K562 (cell line): ENCODE data around the gene ARHGEF38. TPM values are rescaled to one million over a fixed set of nuclear protein-coding genes. Genes with fewer than 3 reads are reported as not detected.

Experiments used
- ATF1 ChIP-seq, 2 experiments: fragments of 450-650 bp in 1 of 2; IDR thresholded peaks; 2 replicates each; pipeline ENCODE4 v1.6.1; 2016; ENCODE audit warnings: missing compliant biosample characterization in 1 of 2, missing genetic modification characterization in 1 of 2
- CCNT2 ChIP-seq: IDR thresholded peaks from 2 replicates; pipeline ENCODE4 v1.6.1; 2011; ENCODE audit warnings: borderline replicate concordance, low read depth, mild to moderate bottlenecking, moderate library complexity, mixed read lengths, low read length; ENCODE audit not compliant: insufficient read length; ENCODE audit errors: extremely low read depth
- ESRRA ChIP-seq: fragments of 450-650 bp; IDR thresholded peaks from 2 replicates; pipeline ENCODE4 v1.6.1; 2014; ENCODE audit warnings: low read depth, mild to moderate bottlenecking, moderate library complexity, borderline replicate concordance
- HOXB6 ChIP-seq: fragments of 250-450 bp; sonication (Bioruptor Pico); IDR thresholded peaks from 2 replicates; pipeline ENCODE4 v1.5.1; 2022; ENCODE audit warnings: mild to moderate bottlenecking, borderline replicate concordance
- KDM4B ChIP-seq, 2 experiments: fragments of 450-650 bp in 1 of 2; sonication (generic) in 1 of 2; IDR thresholded peaks; 2 replicates each; pipeline ENCODE4 v1.6.1; 2016 to 2017; ENCODE audit warnings: borderline replicate concordance in 2 of 2, antibody characterized with exemption in 1 of 2, low read depth in 1 of 2, mild to moderate bottlenecking in 1 of 2
- NCOR1 ChIP-seq: fragments of 450-650 bp; IDR thresholded peaks from 2 replicates; pipeline ENCODE4 v1.6.1; 2016; ENCODE audit warnings: mild to moderate bottlenecking, moderate library complexity
- PTRF ChIP-seq: fragments of 450-650 bp; IDR thresholded peaks from 2 replicates; pipeline ENCODE4 v1.6.1; 2016; ENCODE audit warnings: mild to moderate bottlenecking, missing genetic modification characterization, missing compliant biosample characterization
- RAD21 ChIP-seq, 2 experiments: fragments of 250-450 bp in 1 of 2; fragments of 450-650 bp in 1 of 2; sonication (Bioruptor Pico) in 1 of 2; formaldehyde crosslinking in 1 of 2; IDR thresholded peaks in 1 of 2; conservative IDR thresholded peaks in 1 of 2; 2 replicates each; pipeline versions ENCODE4 v1.4.0 to v1.8.0; 2020 to 2022; ENCODE audit warnings: mild to moderate bottlenecking in 2 of 2, moderate library complexity in 1 of 2
- TAL1 ChIP-seq: fragments of 450-650 bp; IDR thresholded peaks from 2 replicates; pipeline ENCODE4 v1.6.1; 2016; ENCODE audit warnings: mild to moderate bottlenecking
- TARDBP ChIP-seq: fragments of 450-650 bp; IDR thresholded peaks from 2 replicates; pipeline ENCODE4 v1.6.1; 2016
- ZKSCAN3 ChIP-seq: fragments of 250-450 bp; sonication (Bioruptor Pico); IDR thresholded peaks from 2 replicates; pipeline ENCODE4 v1.4.0; 2020
- ZNF41 ChIP-seq: fragments of 250-450 bp; sonication (Bioruptor Pico); conservative IDR thresholded peaks from 2 replicates; pipeline ENCODE4 v1.4.0; 2020; ENCODE audit warnings: mild to moderate bottlenecking
- ZNF444 ChIP-seq: fragments of 250-450 bp; sonication (Bioruptor Pico); IDR thresholded peaks from 2 replicates; pipeline ENCODE4 v1.4.0; 2020; ENCODE audit warnings: mild to moderate bottlenecking, moderate library complexity
- ZNF507 ChIP-seq: conservative IDR thresholded peaks from 2 replicates; pipeline ENCODE4 v1.6.1; 2017; ENCODE audit warnings: missing genetic modification characterization, missing compliant biosample characterization
- ZNF707 ChIP-seq: fragments of 250-450 bp; sonication (Bioruptor Pico); conservative IDR thresholded peaks from 2 replicates; pipeline ENCODE4 v1.8.0; 2022; ENCODE audit warnings: inconsistent platforms, mild to moderate bottlenecking, moderate library complexity
- polyA plus RNA-seq, 8 experiments: library from polyadenylated mRNA; depleted of rRNA in 4 of 8; stranded (reverse) in 5 of 8; unstranded in 3 of 8; fragments of >200 nt; fragmentation: Nextera tagmentation in 2 of 8; fragmentation: Illumina TruSeq in 1 of 8; extraction: Ambion mirVana in 2 of 8; extraction: Trizol in 1 of 8; gene quantifications; 2 replicates each; pipeline versions ENCODE4 v1.2.1 to v1.2.3, GENCODE V29; 2011 to 2014; ENCODE audit warnings: inconsistent platforms in 1 of 8, missing spikeins in 1 of 8
- total RNA-seq, 7 experiments: library from RNA; depleted of rRNA in 6 of 7; stranded (reverse); fragments of >200 nt in 6 of 7; fragmentation: Illumina TruSeq in 2 of 7; extraction: Trizol in 2 of 7; gene quantifications; 2 replicates each; pipeline versions ENCODE4 v1.2.1 to v1.2.3, GENCODE V29; 2011 to 2021; ENCODE audit warnings: low replicate concordance in 1 of 7
- TF ChIP-seq, protein P1 (sequence below): fragments of 250-450 bp; sonication (Bioruptor Pico); IDR thresholded peaks from 2 replicates; pipeline ENCODE4 v1.4.0; 2020
- TF ChIP-seq, protein P2 (sequence below): sonication (generic); formaldehyde crosslinking; IDR thresholded peaks from 2 replicates; pipeline ENCODE4 v1.8.1; 2022; ENCODE audit warnings: missing genetic modification reagents
- TF ChIP-seq, protein P3 (sequence below): fragments of 250-450 bp; sonication (Bioruptor Pico); IDR thresholded peaks from 2 replicates; pipeline ENCODE4 v1.8.0; 2022; ENCODE audit warnings: inconsistent platforms, mild to moderate bottlenecking, moderate library complexity, borderline replicate concordance

Gene ARHGEF38
- total and polyA plus RNA-seq, 9 of the 15 experiments (the other 6 are each of a cell fraction or from before 2014, with no cell fraction given) = 0.17 TPM; not detected in 8

DNA sequence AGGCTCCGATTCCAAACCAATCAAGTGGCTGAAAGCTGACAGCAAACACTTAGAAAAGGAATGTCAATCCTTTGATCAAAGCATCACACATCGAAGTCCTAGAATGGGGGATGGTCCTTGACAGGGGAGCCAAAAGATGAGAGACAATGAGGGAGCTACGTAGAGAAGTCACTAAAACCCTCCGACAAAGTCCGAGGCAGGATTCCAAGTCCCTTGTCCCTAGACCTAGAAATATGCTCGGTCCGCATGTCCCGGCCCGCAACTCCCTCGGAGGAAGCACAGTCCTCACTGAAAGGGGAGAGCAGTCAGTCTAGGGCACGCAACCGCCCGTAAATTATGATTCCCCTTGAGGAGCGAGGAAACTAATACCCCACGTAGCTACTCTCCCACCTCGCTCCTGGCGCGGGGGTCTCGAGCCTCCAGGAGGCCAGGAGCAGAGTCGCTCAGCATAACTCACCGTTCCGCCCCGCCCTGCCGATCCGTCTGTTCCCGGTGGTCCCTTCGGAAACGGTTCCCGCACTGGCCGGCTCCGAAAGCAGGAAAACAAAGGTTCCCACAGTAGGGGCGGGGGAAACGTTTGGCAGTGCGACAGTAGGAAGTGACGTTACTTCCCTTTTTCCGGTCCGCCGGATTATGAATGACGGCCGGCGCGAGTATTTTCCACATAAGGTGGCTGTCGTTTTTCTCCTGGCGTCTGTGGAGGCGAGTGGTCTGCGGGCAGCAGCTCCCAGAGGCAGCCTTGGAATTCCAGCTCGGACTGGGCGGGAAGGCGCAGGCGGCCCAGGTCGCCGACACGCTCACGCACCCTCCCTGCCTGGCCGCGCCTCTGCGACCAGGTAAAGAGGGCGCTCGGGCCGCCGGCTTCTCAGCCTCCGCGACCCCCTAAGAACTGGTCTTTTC is 156.0 kb downstream of the ARHGEF38 start, which contains the start of the genes GSTCD and INTS12 (continued):
- TF ChIP-seq, protein P1, sequence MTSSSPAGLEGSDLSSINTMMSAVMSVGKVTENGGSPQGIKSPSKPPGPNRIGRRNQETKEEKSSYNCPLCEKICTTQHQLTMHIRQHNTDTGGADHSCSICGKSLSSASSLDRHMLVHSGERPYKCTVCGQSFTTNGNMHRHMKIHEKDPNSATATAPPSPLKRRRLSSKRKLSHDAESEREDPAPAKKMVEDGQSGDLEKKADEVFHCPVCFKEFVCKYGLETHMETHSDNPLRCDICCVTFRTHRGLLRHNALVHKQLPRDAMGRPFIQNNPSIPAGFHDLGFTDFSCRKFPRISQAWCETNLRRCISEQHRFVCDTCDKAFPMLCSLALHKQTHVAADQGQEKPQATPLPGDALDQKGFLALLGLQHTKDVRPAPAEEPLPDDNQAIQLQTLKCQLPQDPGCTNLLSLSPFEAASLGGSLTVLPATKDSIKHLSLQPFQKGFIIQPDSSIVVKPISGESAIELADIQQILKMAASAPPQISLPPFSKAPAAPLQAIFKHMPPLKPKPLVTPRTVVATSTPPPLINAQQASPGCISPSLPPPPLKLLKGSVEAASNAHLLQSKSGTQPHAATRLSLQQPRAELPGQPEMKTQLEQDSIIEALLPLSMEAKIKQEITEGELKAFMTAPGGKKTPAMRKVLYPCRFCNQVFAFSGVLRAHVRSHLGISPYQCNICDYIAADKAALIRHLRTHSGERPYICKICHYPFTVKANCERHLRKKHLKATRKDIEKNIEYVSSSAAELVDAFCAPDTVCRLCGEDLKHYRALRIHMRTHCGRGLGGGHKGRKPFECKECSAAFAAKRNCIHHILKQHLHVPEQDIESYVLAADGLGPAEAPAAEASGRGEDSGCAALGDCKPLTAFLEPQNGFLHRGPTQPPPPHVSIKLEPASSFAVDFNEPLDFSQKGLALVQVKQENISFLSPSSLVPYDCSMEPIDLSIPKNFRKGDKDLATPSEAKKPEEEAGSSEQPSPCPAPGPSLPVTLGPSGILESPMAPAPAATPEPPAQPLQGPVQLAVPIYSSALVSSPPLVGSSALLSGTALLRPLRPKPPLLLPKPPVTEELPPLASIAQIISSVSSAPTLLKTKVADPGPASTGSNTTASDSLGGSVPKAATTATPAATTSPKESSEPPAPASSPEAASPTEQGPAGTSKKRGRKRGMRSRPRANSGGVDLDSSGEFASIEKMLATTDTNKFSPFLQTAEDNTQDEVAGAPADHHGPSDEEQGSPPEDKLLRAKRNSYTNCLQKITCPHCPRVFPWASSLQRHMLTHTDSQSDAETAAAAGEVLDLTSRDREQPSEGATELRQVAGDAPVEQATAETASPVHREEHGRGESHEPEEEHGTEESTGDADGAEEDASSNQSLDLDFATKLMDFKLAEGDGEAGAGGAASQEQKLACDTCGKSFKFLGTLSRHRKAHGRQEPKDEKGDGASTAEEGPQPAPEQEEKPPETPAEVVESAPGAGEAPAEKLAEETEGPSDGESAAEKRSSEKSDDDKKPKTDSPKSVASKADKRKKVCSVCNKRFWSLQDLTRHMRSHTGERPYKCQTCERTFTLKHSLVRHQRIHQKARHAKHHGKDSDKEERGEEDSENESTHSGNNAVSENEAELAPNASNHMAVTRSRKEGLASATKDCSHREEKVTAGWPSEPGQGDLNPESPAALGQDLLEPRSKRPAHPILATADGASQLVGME (CRISPR knock-in tag) = peak; percentile 50; the same call in 1 of the 2 replicates
- peak; percentile 27 for TF ChIP-seq CCNT2
- TF ChIP-seq PTRF (tag) = no peak
- peak; percentile 65 for TF ChIP-seq NCOR1
- TF ChIP-seq RAD21 (CRISPR knock-in tag; conservative IDR thresholded peaks at IDR 0.05 in 1 of 2, IDR thresholded peaks at IDR 0.05 in 1 of 2) = no peak
- TF ChIP-seq ESRRA = peak; percentile 63; the same call in 1 of the 2 replicates
- TF ChIP-seq ZKSCAN3 (CRISPR knock-in tag) = no peak
- no peak for TF ChIP-seq ZNF507 (tag)
- no peak for TF ChIP-seq ZNF41 (CRISPR knock-in tag)
- TF ChIP-seq ZNF707 = peak; percentile 57; the same call in 1 of the 2 replicates
- 0 out of 2 replicates have a peak, but pooled peaks have one; percentile 29 for TF ChIP-seq TAL1
- TF ChIP-seq ATF1 (CRISPR knock-in tag; IDR thresholded peaks at IDR 0.05) = peak; percentile 42; the same call in 1 of the 2 replicates
- TF ChIP-seq ATF1 (tag; IDR thresholded peaks at IDR 0.05) = peak; percentile 97
- no peak for TF ChIP-seq ZNF444
- TF ChIP-seq, protein P2, sequence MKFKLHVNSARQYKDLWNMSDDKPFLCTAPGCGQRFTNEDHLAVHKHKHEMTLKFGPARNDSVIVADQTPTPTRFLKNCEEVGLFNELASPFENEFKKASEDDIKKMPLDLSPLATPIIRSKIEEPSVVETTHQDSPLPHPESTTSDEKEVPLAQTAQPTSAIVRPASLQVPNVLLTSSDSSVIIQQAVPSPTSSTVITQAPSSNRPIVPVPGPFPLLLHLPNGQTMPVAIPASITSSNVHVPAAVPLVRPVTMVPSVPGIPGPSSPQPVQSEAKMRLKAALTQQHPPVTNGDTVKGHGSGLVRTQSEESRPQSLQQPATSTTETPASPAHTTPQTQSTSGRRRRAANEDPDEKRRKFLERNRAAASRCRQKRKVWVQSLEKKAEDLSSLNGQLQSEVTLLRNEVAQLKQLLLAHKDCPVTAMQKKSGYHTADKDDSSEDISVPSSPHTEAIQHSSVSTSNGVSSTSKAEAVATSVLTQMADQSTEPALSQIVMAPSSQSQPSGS (CRISPR knock-in tag) = peak; percentile 60; the same call in 1 of the 2 replicates
- TF ChIP-seq, protein P3, sequence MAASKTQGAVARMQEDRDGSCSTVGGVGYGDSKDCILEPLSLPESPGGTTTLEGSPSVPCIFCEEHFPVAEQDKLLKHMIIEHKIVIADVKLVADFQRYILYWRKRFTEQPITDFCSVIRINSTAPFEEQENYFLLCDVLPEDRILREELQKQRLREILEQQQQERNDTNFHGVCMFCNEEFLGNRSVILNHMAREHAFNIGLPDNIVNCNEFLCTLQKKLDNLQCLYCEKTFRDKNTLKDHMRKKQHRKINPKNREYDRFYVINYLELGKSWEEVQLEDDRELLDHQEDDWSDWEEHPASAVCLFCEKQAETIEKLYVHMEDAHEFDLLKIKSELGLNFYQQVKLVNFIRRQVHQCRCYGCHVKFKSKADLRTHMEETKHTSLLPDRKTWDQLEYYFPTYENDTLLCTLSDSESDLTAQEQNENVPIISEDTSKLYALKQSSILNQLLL (CRISPR knock-in tag) = no peak
- TF ChIP-seq TARDBP = peak; percentile 86; the same call in 1 of the 2 replicates
- TF ChIP-seq HOXB6 = no peak
- TF ChIP-seq KDM4B (IDR thresholded peaks at IDR 0.05; ENCODE audit: borderline replicate concordance in 2 of 2, low read depth in 1 of 2) = peak in 1 of 2 experiments; percentile 94; a peak in 2 of 4 replicates
